PC-9 (cell line): Measurements from ENCODE around the gene AKR7A2.

Source experiments
- CTCF ChIP-seq: fragments of 200-600 bp; sonication (generic); conservative IDR thresholded peaks from 2 replicates; pipeline ENCODE4 v1.6.1; 2017; ENCODE audit warnings: mixed run types, antibody characterized with exemption, mild to moderate bottlenecking, moderate library complexity
- EZH2 ChIP-seq: fragments of 200-600 bp; sonication (generic); IDR thresholded peaks from 2 replicates; pipeline ENCODE4 v1.8.0; 2017; ENCODE audit warnings: antibody characterized with exemption, low read depth

- TF ChIP-seq CTCF (no peak), EZH2 (no peak)
Observed at GRCh38 chr1:19272064-19272463, 39.9 kb downstream of the AKR7A2 start.
